HL-60/S4 (cell line): ENCODE measurements around the gene CYTL1.
"Not testable (repeated sequence)": the region's sequence is repeated elsewhere in the genome, so short reads cannot be mapped to it uniquely, and the experiment has no call there.

ENCODE experiments used
- in situ Hi-C: fragments of 300-500 bp; cut with MboI; formaldehyde crosslinking; loops from 2 replicates; pipeline ENCODE4 v1.14.3; 2022; ENCODE audit warnings: low sequenced_read_pairs

Gene CYTL1, protein sequence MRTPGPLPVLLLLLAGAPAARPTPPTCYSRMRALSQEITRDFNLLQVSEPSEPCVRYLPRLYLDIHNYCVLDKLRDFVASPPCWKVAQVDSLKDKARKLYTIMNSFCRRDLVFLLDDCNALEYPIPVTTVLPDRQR

GRCh38 chr4:5019274-5019673, at the start of gene CYTL1:
Gene CYTL1, minus strand, starts transcription at chr4:5019458. Its CDS starts 13 bp downstream, at chr4:5019445.
- in situ Hi-C loops: no loop called here

GRCh38 chr4:5067908-5068307, 48.6 kb upstream of the CYTL1 start:
- in situ Hi-C loops: no loop called here

DNA sequence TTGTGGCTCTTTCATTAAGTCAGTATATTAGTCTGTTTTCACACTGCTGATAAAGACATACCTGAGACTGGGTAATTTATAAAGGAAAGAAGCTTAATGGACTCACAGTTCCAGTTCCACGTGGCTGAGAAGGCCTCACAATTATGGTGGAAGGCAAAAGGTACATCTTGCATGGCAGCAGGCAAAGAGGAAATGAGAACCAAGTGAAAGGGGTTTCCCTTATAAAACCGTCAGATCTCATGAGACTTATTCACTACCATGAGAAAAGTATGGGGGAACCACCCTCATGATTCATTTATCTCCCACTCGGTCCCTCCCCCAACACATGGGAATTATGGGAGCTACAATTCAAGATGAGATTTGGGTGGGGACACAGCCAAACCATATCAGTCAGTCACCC, 47.7 kb upstream of the CYTL1 start:
- in situ Hi-C loops: not testable (repeated sequence)

- in situ Hi-C loops: no loop called here
These were observed 46.8 kb upstream of the CYTL1 start for GRCh38 chr4:5066101-5066500.

- in situ Hi-C loops: no loop called here
These were observed 36.2 kb upstream of the CYTL1 start for GRCh38 chr4:5055411-5055810.

DNA sequence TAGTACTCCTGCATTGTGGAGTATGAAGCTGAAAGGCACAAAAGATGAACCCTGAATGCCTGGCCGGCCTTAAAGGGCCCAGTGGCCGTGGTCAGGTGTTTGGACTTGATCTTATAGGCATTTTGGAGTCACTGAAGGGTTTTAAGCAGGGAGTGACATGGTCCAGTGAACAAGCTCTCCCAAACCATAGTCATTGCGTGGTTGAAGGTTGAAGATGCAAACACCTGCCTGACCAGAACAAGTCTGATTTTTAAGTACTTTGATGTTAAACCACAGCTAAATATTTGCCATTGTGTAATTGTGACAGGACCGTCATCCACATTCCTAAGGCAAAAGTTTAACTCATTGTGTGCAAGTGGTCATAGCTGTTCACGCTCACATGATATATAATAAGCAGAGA, 35.3 kb upstream of the CYTL1 start:
- in situ Hi-C loops: no loop called here

- in situ Hi-C loops: no loop called here
These were observed 33.6 kb upstream of the CYTL1 start for GRCh38 chr4:5052726-5053425.

DNA sequence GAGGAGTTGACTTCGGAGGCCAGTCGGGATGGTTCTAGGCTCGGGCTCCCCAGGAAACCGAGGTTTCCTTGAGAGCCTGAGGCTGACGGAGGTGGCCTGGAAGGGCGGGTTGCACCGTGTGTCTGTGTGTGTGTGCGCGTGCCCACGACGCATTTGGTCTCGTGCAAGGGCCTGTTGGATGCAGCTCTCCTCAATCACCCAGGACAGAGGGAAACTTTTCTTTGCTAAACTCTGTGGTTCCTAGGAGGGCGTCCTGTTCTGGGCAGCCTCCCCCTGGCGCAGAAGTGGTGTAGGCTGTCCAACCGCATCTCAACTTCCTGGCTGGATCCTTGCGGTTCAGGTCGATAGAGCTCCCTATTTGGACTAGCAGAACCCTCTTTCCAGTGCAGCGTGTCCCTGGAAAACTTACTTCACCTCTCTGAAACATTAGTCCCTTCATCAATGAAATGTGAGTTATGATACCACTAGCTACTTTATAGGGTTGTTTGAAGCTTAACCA, 33.0 kb upstream of the CYTL1 start:
- in situ Hi-C loops: no loop called here

DNA sequence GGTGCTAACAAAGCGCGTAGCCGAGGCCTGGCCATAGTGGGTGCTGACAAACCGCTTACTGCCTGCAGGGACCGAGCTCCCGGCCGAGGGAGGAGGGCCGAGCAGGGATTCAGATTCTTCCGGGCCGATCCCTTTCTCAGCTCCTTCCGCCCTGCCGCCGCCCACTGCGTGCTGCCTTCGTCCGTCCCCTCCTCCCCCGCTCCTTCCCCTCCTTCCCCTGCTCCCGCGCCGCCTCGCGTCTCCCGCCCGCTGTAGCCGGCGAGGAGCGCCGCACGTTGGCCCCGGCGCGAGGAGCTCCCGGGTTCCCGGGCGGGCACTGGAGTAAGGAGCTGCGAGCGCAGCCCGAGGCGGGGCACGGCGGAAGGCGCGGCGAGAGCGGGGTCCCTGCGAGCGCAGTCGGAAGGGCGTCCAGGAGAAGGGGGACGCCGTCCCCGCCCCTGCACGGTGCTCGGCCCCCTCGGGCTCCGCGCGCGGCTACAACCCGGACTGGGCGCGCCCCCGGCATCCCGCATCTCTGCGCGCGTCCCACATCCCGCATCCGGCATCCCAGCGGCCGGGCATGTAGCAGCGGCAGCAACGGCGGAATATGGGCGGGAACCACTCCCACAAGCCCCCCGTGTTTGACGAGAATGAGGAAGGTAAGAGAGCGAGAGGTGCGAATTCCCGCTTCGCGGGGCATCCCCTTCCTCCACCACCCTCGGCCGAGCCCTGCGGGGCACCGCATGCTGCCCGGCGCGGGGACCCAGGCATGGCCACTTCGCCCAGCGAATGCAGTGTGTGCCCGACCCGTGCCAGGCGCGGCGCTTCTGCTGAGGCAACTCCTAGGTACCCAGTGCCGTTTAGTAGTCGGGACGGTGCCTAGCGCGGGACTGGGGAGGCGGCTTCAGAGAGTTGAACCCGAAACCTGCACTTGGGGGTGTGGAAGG, 32.3 kb upstream of the CYTL1 start, which contains the start of gene STK32B:
Gene STK32B, plus strand, starts transcription at position 203 of the 926 bp plus-strand sequence.
- in situ Hi-C loops: no loop called here

GRCh38 chr4:5050520-5051277, 31.4 kb upstream of the CYTL1 start:
- in situ Hi-C loops: no loop called here

DNA sequence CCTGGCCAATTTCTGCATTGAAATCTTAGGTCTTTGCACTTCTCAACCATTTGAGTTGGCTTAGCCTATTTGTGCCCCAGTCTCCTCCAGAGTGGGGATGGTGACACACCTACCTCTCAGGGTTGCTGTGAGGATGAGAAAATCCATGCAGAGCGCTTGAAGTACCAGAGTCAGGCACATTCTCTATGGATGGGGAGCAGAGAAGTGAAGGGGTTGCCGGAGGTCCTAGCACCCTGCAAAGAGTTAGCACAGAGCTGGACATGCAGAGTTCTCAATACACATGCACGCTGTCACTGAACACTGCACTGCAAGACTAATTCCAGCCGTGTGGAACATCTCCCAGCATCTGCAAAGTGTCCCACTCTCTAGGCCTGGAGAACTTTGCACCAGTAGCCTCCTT, 29.5 kb upstream of the CYTL1 start:
- in situ Hi-C loops: no loop called here

GRCh38 chr4:5045097-5045496, 25.8 kb upstream of the CYTL1 start:
- in situ Hi-C loops: no loop called here

- in situ Hi-C loops: no loop called here
These were observed 25.1 kb upstream of the CYTL1 start for GRCh38 chr4:5044341-5044740.

GRCh38 chr4:5043579-5043978, 24.3 kb upstream of the CYTL1 start:
- in situ Hi-C loops: no loop called here

DNA sequence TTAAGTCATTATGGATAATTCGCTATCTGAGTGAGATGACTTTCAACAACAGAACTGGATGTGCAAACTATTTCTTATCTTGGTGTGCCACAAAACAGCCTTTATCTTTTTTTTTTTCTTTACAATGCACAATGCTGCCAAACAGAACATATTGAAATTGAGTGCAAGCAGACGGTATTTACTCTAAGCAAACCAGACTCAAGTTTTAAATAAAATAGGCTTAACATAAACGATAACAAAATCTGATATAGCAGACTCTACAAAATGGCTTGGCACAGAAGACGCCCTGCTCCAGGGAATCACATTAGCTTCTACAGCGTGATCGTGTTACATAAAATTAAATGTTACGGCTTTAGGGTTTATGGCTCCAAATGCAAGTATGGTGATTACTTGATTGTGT, 22.4 kb upstream of the CYTL1 start:
- in situ Hi-C loops: no loop called here

GRCh38 chr4:5040856-5041620, 21.8 kb upstream of the CYTL1 start:
- in situ Hi-C loops: no loop called here

- in situ Hi-C loops: no loop called here
These were observed 20.5 kb upstream of the CYTL1 start for GRCh38 chr4:5039800-5040199.

DNA sequence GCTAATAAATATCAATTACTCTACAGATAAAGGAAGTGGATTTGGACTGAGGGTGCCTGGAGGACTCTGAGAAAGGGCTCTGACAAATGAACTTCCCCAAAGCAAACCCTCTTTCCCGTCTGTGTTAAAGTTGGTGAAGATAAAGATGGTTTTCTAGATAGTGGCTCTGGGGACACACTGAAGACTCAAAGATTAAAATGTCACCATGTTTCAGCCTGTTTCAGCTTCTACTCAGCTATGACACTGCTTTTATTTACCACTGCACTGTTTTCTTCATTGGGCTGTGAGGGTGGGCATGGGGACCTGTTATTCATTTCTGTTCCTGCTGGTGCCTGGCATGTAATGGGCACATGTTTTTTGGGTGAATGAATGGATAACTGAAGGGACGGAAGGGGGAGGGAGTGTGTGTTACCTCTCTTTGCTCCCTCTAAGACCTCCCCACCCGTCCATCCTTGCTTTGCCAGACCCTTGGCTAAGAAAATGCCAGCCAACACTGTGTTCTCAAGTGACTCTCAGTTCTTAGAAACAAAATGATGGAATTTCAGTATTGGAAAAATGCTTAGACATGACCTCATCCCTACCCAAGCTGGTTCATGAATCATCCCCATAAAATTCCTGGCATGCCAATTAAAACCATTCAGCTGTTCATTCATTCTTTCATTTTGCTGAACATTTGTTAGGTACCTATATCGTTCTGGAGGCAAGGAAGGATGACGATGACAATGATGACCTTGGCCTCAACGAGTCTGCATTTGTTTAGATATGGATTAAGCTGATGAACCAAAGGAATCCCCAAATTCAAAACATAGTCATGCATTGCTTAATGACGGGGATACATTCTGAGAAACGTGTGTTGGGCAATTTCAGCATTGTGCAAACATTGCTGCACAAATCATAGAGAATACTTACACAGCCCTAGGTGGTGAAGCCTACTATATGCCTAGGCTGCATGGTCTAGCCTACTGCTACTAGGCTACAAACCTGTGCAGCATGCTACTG, 18.6 kb upstream of the CYTL1 start:
- in situ Hi-C loops: no loop called here

DNA sequence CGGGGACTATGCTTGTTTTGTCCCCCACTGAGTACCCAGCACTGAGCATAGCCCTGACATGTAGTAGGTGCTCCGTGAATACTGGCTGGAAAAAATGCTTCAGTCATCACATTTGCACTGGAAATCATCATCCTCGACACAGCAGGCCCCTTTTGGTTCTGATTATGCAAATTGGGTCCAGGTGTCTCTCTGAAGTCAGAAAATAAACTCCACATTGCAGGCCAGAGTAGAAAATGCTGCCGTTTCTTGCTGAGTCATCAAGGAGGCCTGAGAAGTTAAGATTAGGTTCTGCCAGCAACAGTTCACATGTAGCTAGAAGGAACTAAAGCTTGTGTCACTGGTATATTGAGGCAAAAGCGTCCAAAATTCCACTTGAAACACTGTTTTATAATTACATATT, 17.0 kb upstream of the CYTL1 start:
- in situ Hi-C loops: no loop called here
